Measurements from ENCODE around the gene LRRC7.
"Not testable (repeated sequence)": the region's sequence is repeated elsewhere in the genome, so short reads cannot be mapped to it uniquely, and the experiment has no call there.

LRRC7 gene

DNA sequence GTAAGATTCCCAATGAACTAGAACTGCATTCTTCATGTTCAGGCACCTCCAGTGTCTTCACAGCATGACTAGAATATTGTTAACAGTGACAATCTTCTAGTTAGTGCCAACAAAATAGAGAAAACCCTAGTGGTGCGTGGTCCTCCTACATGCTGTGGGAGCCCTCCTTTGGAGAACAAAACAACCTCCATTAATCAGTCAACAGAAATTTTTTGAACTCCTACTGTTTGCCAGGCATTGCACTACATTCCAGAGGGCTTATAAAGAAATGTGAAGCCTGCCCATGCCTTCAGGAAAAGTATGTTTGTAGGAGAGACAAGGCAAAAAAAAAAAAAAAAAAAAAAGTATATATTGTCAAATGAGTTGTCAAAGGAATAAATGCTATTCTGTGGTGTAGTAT is 385.0 kb downstream of the LRRC7 start:
- DNase-seq (ENCODE audit: low read depth, low spot score) = no peak

GRCh38 chr1:69962452-69962851 is 394.7 kb downstream of the LRRC7 start:
- not testable (repeated sequence) for DNase-seq (ENCODE audit: low read depth, low spot score)

DNA sequence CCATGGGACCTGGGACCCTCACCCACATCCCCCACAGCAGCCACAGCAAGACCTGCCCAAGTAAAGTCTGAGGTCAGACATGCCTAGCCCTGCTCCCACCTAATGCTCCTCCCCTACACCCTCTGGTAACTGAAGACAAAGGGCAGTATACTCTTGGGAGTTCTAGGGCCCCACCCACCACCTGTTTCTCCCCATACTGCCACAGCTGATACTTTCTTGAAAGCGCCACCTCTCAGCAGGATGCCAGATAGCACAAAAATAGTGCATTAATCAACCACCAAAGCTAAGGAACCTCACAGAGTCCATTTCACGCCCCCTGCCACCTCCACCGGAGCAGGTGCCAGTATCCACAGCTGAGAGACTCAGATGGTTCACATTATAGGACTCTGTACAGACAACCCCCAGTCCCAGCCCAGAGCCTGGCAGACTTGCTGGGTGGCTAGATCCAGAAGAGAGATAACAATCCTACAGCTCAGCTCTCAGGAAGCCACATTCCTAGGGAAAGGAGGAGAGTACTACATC is 399.6 kb downstream of the LRRC7 start:
- DNase-seq (ENCODE audit: low read depth, low spot score) = peak; percentile 14

- DNase-seq (ENCODE audit: low read depth, low spot score) = no peak
Measured at GRCh38 chr1:69976896-69977295, 409.2 kb downstream of the LRRC7 start.

DNA sequence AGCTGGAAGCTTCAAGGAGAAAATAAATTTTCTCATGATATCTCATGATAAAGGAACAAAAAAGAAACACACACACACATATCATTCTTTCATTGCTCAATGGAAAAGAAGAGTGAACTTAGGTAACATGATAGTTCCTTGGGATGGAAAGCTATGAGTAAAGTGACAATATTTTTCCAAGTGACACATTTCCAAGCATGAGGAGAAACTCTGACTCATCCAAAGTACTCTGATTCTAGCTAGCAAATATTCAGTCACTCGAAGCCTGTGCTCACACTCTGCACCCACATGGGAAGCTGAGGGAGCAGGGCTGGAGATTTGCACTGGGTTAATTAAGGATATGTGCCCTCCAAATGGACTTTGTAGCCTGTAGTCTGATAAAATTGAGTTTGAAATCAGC is 415.3 kb downstream of the LRRC7 start:
- DNase-seq (ENCODE audit: low read depth, low spot score) = no peak

DNA sequence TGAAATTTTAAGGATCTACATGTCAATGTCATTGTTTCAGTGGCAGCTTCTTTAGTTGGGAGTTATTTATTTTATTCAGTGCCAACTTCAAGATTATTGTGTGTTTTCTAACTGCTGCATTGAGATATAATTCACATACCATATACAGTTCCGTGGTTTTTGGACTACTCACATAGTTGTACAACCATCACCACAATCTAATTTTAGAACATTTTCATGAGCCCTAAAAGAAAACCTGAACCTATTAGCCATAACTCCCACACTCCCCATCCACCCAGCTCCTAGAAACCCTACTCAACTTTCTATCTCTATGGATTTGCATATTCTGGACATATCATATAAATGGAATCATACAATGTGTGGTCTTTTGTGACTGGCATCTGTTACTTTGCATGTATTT is 417.7 kb downstream of the LRRC7 start:
- DNase-seq (ENCODE audit: low read depth, low spot score) = no peak

GRCh38 chr1:69985901-69986439 is 418.2 kb downstream of the LRRC7 start:
- DNase-seq (ENCODE audit: low read depth, low spot score) = no peak

- DNase-seq (ENCODE audit: low read depth, low spot score) = no peak
Measured at GRCh38 chr1:69987881-69988280, 420.2 kb downstream of the LRRC7 start.

DNA sequence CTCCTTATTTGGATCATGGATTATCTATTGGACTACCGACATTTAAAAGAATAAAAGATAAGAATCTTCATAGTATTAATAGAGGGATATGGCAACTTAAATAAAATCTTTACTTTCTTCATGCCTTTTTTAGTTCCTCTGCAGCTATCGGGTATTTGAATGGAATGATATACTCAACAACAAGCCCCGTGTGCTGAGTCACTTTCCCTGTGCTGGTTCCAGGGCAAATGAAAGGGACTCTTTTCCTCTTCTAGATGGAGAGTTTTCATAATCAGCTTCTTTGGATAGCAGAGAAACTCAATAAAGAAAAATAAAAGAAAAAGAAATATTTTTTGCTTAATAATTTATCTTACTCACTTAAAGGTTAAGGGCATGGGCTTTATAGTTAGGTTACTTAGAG is 423.9 kb downstream of the LRRC7 start:
- DNase-seq (ENCODE audit: low read depth, low spot score) = no peak

DNA sequence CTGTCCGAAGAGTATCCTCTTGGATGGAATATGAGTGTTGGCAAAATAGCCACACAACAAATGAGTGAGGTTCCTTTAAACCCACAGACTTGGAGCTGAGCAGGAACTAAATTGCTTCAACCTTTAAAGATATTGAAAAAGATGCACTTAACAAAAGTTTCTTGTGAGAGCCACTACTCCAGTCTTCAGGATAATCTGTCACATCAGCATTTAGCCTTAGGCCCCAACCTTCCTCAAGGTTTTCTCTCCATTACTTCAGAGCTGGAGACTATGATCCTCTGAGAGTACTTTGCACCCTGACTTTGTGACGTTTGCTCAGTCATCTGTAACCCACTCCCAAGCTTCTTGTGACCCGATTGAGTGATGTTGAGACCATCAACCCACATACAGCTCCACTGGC is 424.9 kb downstream of the LRRC7 start:
- no peak for DNase-seq (ENCODE audit: low read depth, low spot score)

DNA sequence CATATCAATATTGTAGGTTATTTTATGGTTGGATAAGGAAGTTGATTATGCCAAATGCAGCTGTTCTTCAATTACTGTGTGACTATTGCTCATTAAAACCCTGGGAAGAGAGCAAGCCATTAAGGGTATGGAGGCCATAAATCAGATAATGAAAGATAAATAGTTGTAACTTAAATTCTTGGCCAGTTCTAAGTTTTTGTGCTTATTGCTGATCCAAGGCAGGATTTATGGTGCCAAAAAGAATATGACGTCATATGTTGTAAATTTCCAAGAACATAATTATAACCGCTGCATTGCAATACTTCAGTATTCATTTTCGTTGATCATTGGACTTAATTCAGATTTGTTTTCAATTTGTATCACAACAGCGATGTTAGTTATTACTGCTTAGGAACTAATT is 426.1 kb downstream of the LRRC7 start:
- no peak for DNase-seq (ENCODE audit: low read depth, low spot score)

- DNase-seq (ENCODE audit: low read depth, low spot score) = no peak
Measured at GRCh38 chr1:69994241-69994640, 426.5 kb downstream of the LRRC7 start.

- DNase-seq (ENCODE audit: low read depth, low spot score) = no peak
Measured at GRCh38 chr1:69998847-69999246, 431.1 kb downstream of the LRRC7 start.

- no peak for DNase-seq (ENCODE audit: low read depth, low spot score)
Measured at GRCh38 chr1:70003211-70003908, 435.6 kb downstream of the LRRC7 start.

- DNase-seq (ENCODE audit: low read depth, low spot score) = no peak
Measured at GRCh38 chr1:70005386-70006034, 437.8 kb downstream of the LRRC7 start.

DNA sequence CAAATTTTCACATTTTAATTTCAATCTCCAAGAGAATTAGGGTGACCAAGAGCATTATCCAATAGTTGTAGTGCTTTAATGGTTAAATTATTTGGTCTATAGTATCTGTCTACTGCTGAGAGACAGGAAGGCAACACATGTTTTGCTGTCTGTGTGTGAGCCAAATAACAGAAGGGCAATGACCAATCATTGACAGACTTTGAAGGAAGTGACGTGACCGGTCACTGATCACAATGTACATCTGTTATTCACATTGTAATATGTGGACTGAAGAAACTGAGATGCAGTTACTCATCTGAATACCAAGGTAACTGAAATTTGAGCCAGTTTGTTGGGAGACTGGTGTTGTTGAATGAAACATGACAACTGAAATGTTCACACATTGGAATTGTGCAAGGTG is 440.9 kb downstream of the LRRC7 start:
- no peak for DNase-seq (ENCODE audit: low read depth, low spot score)

DNA sequence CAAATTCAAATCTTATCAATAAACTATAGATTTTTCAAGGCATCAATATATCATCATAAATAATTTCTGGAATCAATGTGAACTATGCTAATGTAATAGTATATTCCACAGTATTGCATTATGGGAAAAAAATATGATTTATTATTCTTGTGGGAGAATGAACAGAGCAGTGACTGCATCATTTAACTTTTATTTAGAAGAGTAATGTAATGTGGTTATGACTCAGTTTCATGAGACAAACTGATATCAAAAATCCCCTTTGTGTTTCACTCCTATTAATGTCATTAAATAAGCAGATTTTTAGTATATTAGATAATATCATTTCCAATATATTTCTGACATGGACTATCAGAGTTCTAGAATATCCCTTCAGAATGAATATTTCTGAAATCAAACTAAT is 450.0 kb downstream of the LRRC7 start:
- DNase-seq (ENCODE audit: low read depth, low spot score) = no peak

DNA sequence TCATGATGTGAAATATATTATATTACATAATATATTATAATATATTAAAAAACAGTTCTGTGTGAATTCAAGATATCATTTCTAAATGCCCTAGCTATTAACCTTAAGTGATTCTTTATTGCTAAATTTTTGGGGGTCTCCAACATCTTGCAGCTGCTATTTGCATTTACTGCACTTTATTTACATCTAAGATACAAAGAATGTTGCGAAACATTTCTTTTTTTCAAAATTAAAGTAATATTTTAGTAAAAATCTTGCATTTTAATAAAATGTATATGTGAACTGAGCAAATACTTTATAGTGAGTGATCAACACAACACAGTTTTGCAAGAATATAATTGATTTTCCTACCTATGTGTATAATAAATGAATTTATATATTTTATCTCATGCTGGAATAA is 456.6 kb downstream of the LRRC7 start:
- no peak for DNase-seq (ENCODE audit: low read depth, low spot score)

DNA sequence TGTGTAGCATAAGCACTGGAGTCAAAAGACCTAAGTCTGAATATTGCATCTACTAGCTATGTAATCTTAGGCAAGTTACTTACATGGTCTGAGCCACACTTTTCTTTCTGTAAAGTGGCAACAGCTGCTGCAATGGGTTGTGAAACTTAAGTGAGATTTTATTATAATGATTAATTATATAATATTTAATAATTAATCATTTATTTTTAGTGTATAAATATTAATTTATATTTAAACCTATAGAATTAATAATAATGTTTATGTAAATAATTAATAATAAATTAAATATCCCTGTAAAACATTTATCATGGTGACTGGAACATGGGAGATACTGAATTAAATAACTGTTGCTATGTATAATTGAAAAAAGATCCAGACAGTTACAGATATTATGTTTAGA is 457.3 kb downstream of the LRRC7 start:
- DNase-seq (ENCODE audit: low read depth, low spot score) = no peak

DNA sequence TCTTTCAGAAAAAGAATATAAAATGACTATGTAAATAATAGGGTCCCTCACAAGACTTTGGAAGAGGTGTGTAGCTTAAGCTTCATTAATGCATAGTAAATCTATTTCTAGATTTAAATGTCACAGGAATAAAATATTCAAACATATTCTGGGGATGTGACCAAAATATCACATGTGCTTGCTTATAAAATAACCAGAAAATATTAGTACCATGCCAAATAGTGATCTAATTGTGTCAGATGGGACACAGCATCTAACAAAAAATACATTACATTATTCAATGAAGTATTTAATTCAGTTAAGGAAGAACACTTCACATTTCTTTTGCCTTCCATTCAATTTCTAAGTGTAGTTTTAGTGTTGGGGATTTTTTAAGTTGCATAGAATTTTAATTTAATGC is 458.1 kb downstream of the LRRC7 start:
- no peak for DNase-seq (ENCODE audit: low read depth, low spot score)

DNA sequence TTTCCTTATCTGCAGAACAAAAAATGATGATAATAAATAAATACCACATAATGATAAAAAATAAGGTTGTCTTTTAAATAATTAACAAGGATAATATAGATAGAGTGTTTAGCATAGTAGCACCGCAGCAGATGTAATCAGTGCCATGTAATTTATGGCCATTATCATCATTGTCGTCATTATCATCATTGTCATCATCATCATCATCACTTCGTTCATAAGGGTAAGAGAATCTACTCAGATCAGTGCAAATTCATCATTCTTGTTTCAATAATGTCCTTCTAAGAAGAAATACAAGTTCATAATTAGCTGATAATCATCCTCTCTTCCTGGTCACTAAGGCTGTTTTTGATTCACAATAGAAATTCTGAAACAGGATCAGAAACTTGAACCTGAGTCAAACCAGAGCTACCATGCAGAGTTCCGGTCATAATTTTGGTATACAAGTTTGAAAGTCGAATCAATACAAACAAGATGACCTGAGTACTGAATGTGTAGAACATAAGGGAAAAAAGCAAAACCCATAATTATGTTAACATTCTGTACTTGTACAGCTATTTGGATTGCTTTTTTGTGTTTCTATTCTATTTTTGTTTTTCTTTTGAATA is 465.6 kb downstream of the LRRC7 start:
- DNase-seq (ENCODE audit: low read depth, low spot score) = no peak

- DNase-seq (ENCODE audit: low read depth, low spot score) = no peak
Measured at GRCh38 chr1:70033936-70034335, 466.2 kb downstream of the LRRC7 start.

DNA sequence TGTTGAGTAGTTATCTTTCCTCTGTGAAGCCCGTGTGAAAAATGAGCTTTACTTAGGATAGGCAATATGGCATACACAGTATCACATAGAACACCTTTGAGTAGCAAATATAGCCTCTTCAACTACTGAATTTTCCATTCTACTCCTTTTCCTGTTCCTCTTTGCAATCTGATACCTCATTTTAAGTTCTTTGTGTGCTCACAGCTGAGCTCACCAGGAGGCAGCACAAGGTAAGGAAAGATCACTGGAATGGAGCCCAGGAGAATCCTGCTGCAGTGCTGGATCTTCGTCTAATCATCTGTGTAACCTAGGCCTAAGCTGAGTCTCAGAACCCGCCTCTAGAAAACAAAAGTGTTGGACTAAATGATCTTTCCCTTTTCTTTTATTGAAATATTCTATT is 466.7 kb downstream of the LRRC7 start:
- DNase-seq (ENCODE audit: low read depth, low spot score) = peak; percentile 67
